ENCODE data around the gene RHOD. TPM values are rescaled to one million over a fixed set of nuclear protein-coding genes. Genes with fewer than 3 reads are reported as not detected.

RHOD gene
- total and polyA plus RNA-seq, 2 donors, result 2.8 to 11.3 TPM

DNA sequence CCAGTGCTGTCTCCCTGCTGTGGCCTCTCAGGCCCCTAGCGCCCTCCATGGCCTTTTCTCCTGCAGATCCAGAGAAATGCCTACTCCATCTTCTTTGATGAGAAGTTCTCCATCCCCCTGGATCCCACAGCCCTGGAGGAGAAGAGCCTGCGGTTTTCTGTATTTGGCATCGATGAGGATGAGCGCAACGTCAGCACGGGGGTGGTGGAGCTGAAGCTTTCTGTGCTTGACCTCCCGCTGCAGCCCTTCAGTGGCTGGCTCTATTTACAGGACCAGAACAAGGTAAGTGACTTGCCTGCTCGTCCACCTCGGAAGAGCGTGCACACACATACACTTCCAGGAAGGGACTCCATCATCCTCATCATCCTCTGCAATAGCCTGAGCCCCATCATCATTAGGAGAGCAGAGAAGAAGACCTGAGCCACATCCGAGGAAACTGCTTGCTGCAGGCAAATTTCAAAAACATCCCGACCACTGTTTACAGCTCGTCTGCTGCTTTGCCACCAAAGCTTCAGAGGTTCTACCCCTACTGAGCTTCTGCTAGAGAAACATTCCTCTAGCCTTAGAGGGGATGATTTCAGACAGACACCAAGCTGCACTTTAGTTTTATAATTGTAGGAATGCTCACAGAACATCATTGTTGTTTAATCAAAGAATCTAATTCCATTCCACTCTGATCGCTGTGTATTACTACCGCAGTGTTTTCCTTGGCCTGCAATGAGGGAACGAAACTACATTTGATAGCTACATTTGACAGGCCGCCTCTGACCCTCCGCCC, 12.9 kb upstream of the RHOD start:
- 93% methylated on average over 18 of the region's 18 CpGs for WGBS
- Histone ChIP-seq H3K4me3 (ENCODE audit: low read length in 2 of 2) (no peak overlapping the region), H3K27me3 (ENCODE audit: control insufficient read depth in 2 of 2, insufficient read depth in 1 of 2, low read length in 1 of 2) (peaks cover 0 to 48% of the 10 kb centered on the region in 2 donors), H3K36me3 (ENCODE audit: control insufficient read depth in 2 of 2, insufficient read depth in 2 of 2, low read length in 1 of 2) (no peaks in the 10 kb centered on the region), H3K27ac (ENCODE audit: low read depth in 1 of 2, low read length in 1 of 2) (no peak overlapping the region), H3K9me3 (ENCODE audit: control insufficient read depth in 2 of 2, insufficient read depth in 1 of 2, low read length in 1 of 2) (no peaks in the 10 kb centered on the region), H3K4me1 (ENCODE audit: control insufficient read depth in 2 of 2, insufficient read depth in 2 of 2, low read length in 2 of 2) (no peaks in the 10 kb centered on the region)
- no peak for DNase-seq (ENCODE audit: low read depth in 6 of 9, low spot score in 9 of 9)

DNA sequence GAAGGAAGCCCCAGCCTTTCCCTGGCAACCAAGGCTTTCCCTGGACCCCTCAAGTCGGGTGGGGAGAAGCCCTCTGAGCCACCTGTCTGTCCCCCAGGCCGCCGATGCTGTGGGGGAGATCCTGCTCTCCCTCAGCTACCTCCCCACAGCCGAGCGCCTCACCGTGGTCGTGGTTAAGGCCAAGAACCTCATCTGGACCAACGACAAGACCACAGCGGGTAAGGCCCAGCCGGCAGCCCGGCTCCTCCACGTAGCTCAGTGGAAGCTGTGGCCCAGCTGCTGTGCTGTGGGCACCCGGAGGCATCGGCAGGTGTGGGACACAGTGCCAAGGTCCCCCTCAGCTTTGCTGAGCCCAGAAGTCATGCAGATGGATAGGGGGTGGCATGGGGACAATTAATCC, 12.2 kb upstream of the RHOD start:
- Histone ChIP-seq H3K9me3 (ENCODE audit: control insufficient read depth in 2 of 2, insufficient read depth in 1 of 2, low read length in 1 of 2) (no peaks in the 10 kb centered on the region), H3K27ac (ENCODE audit: low read depth in 1 of 2, low read length in 1 of 2) (no peak overlapping the region), H3K4me3 (ENCODE audit: low read length in 2 of 2) (no peak overlapping the region), H3K4me1 (ENCODE audit: control insufficient read depth in 2 of 2, insufficient read depth in 2 of 2, low read length in 2 of 2) (no peaks in the 10 kb centered on the region), H3K36me3 (ENCODE audit: control insufficient read depth in 2 of 2, insufficient read depth in 2 of 2, low read length in 1 of 2) (no peaks in the 10 kb centered on the region), H3K27me3 (ENCODE audit: control insufficient read depth in 2 of 2, insufficient read depth in 1 of 2, low read length in 1 of 2) (peaks cover 0 to 49% of the 10 kb centered on the region in 2 donors)
- DNase-seq (ENCODE audit: low read depth in 6 of 9, low spot score in 9 of 9), result no peak
- 25% methylated on average over 14 of the region's 14 CpGs for WGBS

DNA sequence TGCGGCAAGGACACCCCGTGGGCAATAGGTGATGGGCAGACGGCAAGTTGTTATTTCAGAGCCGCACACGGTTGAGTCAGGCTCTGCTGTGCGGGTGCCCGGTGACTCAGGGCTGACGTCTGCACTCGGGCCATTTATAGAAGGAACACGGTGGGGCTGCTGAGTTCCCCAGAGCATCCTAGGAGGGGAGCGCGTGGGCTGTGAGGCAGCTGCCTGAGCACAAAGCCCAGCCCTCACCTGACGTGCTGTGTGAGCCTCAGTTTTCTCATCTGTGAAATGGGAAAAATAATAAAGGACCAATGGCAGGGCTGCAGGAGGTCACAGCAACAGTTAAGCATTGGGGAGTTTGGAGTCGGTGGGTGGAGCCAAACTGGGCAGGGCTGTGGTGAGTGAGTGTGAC, 11.3 kb upstream of the RHOD start:
- no peak overlapping the region for H3K27ac ChIP-seq (ENCODE audit: low read depth in 1 of 2, low read length in 1 of 2)
- no peaks in the 10 kb centered on the region for H3K9me3 ChIP-seq (ENCODE audit: control insufficient read depth in 2 of 2, insufficient read depth in 1 of 2, low read length in 1 of 2)
- no peak for DNase-seq (ENCODE audit: low read depth in 6 of 9, low spot score in 9 of 9)
- no peak overlapping the region for H3K4me3 ChIP-seq (ENCODE audit: low read length in 2 of 2)
- 91% methylated on average over 14 of the region's 14 CpGs for WGBS
- H3K36me3 ChIP-seq (ENCODE audit: control insufficient read depth in 2 of 2, insufficient read depth in 2 of 2, low read length in 1 of 2), result no peaks in the 10 kb centered on the region
- H3K27me3 ChIP-seq (ENCODE audit: control insufficient read depth in 2 of 2, insufficient read depth in 1 of 2, low read length in 1 of 2), result peaks cover 0 to 46% of the 10 kb centered on the region in 2 donors
- H3K4me1 ChIP-seq (ENCODE audit: control insufficient read depth in 2 of 2, insufficient read depth in 2 of 2, low read length in 2 of 2), result no peaks in the 10 kb centered on the region

DNA sequence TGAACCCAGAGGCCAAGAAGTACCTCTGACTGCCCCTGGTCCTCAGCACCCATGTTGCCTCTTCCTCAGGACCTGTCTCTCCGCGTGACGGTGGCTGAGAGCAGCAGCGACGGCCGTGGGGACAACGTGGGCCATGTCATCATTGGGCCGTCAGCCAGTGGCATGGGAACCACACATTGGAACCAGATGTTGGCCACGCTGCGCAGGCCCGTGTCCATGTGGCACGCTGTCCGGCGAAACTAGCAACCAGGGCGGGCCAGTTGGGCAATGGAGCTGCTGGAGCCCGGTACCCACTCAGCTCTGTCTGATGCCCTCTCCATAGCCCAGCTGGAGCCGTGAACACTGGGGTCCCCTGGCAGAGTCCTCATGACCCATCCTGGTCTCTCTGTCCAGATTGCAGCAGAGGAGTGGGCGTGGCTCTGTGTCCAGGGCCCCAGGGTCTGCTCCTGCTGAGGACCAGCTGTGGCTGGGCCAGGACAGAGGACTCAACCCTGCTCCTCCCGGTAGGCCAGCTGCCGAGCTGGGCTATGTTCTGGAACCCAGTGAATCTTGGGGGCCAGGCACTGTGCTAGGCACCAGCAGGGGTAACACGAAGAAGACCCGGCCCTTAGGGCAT, 8.0 kb upstream of the RHOD start:
- H3K36me3 ChIP-seq (ENCODE audit: control insufficient read depth in 2 of 2, insufficient read depth in 2 of 2, low read length in 1 of 2), result no peaks in the 10 kb centered on the region
- H3K27ac ChIP-seq (ENCODE audit: low read depth in 1 of 2, low read length in 1 of 2), result no peak overlapping the region
- 93% methylated on average over 22 of the region's 22 CpGs for WGBS
- peaks cover 0 to 45% of the 10 kb centered on the region in 2 donors for H3K27me3 ChIP-seq (ENCODE audit: control insufficient read depth in 2 of 2, insufficient read depth in 1 of 2, low read length in 1 of 2)
- DNase-seq (ENCODE audit: low read depth in 6 of 9, low spot score in 9 of 9), result no peak
- no peak overlapping the region for H3K4me3 ChIP-seq (ENCODE audit: low read length in 2 of 2)
- H3K9me3 ChIP-seq (ENCODE audit: control insufficient read depth in 2 of 2, insufficient read depth in 1 of 2, low read length in 1 of 2), result peaks cover 0 to 2% of the 10 kb centered on the region in 2 donors
- H3K4me1 ChIP-seq (ENCODE audit: control insufficient read depth in 2 of 2, insufficient read depth in 2 of 2, low read length in 2 of 2), result no peaks in the 10 kb centered on the region

DNA sequence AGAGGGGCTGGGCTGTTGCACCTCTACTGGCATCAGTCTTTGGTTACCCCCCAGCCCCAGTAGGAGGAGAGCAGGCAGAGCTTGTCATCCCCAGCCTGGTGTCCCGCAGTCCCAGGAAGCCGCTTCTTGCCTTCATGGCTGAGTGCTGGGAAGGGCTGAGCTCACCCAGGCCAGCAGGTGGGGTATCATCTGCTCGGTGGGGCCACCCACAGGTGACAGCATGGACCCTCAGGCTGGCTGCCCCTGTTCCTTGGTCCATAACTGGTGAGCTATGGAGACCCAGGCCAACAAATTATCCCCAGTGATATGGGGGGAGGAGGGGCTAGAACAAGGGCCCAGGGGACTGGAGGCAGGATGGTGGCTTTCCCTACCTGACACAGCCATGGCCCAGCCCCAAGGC, 6.5 kb upstream of the RHOD start:
- no peak overlapping the region for H3K4me3 ChIP-seq (ENCODE audit: low read length in 2 of 2)
- H3K27ac ChIP-seq (ENCODE audit: low read depth in 1 of 2, low read length in 1 of 2), result no peak overlapping the region
- peaks cover 0 to 2% of the 10 kb centered on the region in 2 donors for H3K9me3 ChIP-seq (ENCODE audit: control insufficient read depth in 2 of 2, insufficient read depth in 1 of 2, low read length in 1 of 2)
- peaks cover 0 to 47% of the 10 kb centered on the region in 2 donors for H3K27me3 ChIP-seq (ENCODE audit: control insufficient read depth in 2 of 2, insufficient read depth in 1 of 2, low read length in 1 of 2)
- peaks cover 0 to under 1% of the 10 kb centered on the region in 2 donors for H3K4me1 ChIP-seq (ENCODE audit: control insufficient read depth in 2 of 2, insufficient read depth in 2 of 2, low read length in 2 of 2)
- no peaks in the 10 kb centered on the region for H3K36me3 ChIP-seq (ENCODE audit: control insufficient read depth in 2 of 2, insufficient read depth in 2 of 2, low read length in 1 of 2)
- 95% methylated on average over 3 of the region's 3 CpGs for WGBS
- DNase-seq (ENCODE audit: low read depth in 6 of 9, low spot score in 9 of 9), result no peak

DNA sequence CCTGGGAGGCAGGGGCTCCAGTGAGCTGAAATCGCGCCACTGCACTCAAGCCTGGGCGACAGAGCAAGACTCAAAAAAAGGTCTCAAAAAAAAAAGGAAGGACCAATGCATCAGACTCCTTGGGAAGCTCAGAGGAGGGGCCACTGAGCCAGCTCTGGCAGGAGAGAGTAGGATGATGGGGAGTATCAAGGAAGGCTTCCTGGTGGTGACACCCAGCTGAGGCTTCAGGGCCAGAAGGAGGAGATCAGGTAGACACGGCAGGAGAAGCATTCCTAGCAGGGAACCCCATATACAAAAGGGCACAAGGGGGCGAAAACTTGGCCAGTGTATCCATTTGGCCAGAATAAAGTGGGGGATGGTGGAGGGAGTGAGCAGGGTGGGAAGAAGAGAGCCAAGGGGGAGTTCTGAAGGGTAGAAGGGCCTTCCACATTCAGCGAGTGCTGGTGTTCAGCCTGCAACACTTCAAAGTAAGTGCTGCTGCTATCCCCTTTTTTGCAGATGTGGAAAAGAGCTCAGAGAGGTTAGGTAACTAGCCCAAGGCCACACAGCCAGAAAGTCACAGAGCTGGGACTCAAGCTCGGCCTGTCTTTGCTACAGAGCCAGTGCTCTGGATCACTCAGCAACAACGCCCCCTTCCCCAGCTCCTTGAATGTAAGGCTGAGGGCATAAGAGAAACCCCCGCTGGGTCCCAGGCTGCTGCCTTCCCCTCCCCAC, 5.3 kb upstream of the RHOD start:
- Histone ChIP-seq H3K36me3 (ENCODE audit: control insufficient read depth in 2 of 2, insufficient read depth in 2 of 2, low read length in 1 of 2) (no peaks in the 10 kb centered on the region), H3K4me1 (ENCODE audit: control insufficient read depth in 2 of 2, insufficient read depth in 2 of 2, low read length in 2 of 2) (peaks cover 7 to 11% of the 10 kb centered on the region in 2 donors), H3K27me3 (ENCODE audit: control insufficient read depth in 2 of 2, insufficient read depth in 1 of 2, low read length in 1 of 2) (peaks cover 11 to 52% of the 10 kb centered on the region in 2 donors), H3K4me3 (ENCODE audit: low read length in 2 of 2) (no peak overlapping the region), H3K9me3 (ENCODE audit: control insufficient read depth in 2 of 2, insufficient read depth in 1 of 2, low read length in 1 of 2) (peaks cover 0 to 2% of the 10 kb centered on the region in 2 donors), H3K27ac (ENCODE audit: low read depth in 1 of 2, low read length in 1 of 2) (no peak overlapping the region)
- 96% methylated on average over 9 of the region's 9 CpGs for WGBS
- no peak for DNase-seq (ENCODE audit: low read depth in 6 of 9, low spot score in 9 of 9)

DNA sequence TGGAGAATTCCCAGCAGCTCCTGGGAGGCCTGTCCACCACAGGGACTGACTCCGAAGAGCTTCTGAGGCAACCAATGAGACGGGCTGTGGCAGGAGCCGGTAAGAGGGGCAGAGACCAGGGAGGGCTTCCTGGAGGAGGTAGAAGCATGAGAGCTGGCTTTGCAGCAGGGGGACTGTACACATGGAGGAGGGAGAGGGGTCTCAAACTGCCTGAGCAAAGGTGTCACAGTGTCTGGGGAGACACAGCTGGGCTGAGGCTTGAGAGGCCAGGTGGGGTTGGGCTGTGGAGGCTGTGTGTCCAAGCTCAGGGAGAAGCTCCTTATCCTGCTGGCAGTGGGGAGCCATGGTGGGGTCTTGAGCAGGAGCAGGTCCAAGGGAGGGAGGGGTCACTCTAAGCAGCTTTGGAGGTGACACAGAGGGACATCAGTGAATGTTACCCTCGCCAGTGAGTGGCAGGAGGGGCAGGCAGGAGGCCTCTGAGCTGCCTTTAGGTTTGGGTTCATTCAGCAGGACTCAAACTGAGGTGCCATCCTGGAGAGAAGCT, 4.6 kb upstream of the RHOD start:
- peaks cover 0 to 2% of the 10 kb centered on the region in 2 donors for H3K9me3 ChIP-seq (ENCODE audit: control insufficient read depth in 2 of 2, insufficient read depth in 1 of 2, low read length in 1 of 2)
- no peak for DNase-seq (ENCODE audit: low read depth in 6 of 9, low spot score in 9 of 9)
- WGBS, result 91% methylated on average over 4 of the region's 4 CpGs
- no peak overlapping the region for H3K27ac ChIP-seq (ENCODE audit: low read depth in 1 of 2, low read length in 1 of 2)
- H3K4me1 ChIP-seq (ENCODE audit: control insufficient read depth in 2 of 2, insufficient read depth in 2 of 2, low read length in 2 of 2), result peaks cover 10 to 14% of the 10 kb centered on the region in 2 donors
- no peak overlapping the region for H3K4me3 ChIP-seq (ENCODE audit: low read length in 2 of 2)
- no peaks in the 10 kb centered on the region for H3K36me3 ChIP-seq (ENCODE audit: control insufficient read depth in 2 of 2, insufficient read depth in 2 of 2, low read length in 1 of 2)
- peaks cover 18 to 59% of the 10 kb centered on the region in 2 donors for H3K27me3 ChIP-seq (ENCODE audit: control insufficient read depth in 2 of 2, insufficient read depth in 1 of 2, low read length in 1 of 2)

DNA sequence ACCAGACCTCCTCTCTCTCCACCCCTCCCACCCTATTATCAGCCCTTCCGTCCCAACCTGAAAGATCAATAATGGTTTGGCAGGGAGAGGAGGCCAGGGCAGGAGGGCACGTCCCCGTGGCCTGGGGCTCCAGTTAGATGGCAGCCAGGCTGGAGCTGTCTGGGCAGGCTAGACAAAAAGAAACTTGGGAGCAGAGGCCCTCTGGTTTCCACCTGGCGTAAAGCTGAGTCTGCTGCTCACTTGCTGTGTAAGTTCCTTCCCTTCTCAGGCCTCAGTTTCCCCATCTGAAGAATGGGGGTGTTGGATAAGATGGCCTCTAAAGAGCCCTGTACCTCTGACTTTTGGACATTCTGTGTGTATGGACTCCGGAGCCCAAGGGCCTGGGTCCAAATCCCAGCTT, 3.8 kb upstream of the RHOD start:
- peaks cover 21 to 68% of the 10 kb centered on the region in 2 donors for H3K27me3 ChIP-seq (ENCODE audit: control insufficient read depth in 2 of 2, insufficient read depth in 1 of 2, low read length in 1 of 2)
- no peak overlapping the region for H3K4me3 ChIP-seq (ENCODE audit: low read length in 2 of 2)
- H3K27ac ChIP-seq (ENCODE audit: low read depth in 1 of 2, low read length in 1 of 2), result no peak overlapping the region
- no peaks in the 10 kb centered on the region for H3K36me3 ChIP-seq (ENCODE audit: control insufficient read depth in 2 of 2, insufficient read depth in 2 of 2, low read length in 1 of 2)
- no peak for DNase-seq (ENCODE audit: low read depth in 6 of 9, low spot score in 9 of 9)
- peaks cover 10 to 14% of the 10 kb centered on the region in 2 donors for H3K4me1 ChIP-seq (ENCODE audit: control insufficient read depth in 2 of 2, insufficient read depth in 2 of 2, low read length in 2 of 2)
- 94% methylated on average over 5 of the region's 5 CpGs for WGBS
- peaks cover 0 to 2% of the 10 kb centered on the region in 2 donors for H3K9me3 ChIP-seq (ENCODE audit: control insufficient read depth in 2 of 2, insufficient read depth in 1 of 2, low read length in 1 of 2)
